Measurements from ENCODE around the gene ANAPC5. TPM values are rescaled to one million over a fixed set of nuclear protein-coding genes. Genes with fewer than 3 reads are reported as not detected.

The ANAPC5 gene, protein sequence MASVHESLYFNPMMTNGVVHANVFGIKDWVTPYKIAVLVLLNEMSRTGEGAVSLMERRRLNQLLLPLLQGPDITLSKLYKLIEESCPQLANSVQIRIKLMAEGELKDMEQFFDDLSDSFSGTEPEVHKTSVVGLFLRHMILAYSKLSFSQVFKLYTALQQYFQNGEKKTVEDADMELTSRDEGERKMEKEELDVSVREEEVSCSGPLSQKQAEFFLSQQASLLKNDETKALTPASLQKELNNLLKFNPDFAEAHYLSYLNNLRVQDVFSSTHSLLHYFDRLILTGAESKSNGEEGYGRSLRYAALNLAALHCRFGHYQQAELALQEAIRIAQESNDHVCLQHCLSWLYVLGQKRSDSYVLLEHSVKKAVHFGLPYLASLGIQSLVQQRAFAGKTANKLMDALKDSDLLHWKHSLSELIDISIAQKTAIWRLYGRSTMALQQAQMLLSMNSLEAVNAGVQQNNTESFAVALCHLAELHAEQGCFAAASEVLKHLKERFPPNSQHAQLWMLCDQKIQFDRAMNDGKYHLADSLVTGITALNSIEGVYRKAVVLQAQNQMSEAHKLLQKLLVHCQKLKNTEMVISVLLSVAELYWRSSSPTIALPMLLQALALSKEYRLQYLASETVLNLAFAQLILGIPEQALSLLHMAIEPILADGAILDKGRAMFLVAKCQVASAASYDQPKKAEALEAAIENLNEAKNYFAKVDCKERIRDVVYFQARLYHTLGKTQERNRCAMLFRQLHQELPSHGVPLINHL
- 102 and 113 TPM in 2 replicates for polyA plus RNA-seq

DNA sequence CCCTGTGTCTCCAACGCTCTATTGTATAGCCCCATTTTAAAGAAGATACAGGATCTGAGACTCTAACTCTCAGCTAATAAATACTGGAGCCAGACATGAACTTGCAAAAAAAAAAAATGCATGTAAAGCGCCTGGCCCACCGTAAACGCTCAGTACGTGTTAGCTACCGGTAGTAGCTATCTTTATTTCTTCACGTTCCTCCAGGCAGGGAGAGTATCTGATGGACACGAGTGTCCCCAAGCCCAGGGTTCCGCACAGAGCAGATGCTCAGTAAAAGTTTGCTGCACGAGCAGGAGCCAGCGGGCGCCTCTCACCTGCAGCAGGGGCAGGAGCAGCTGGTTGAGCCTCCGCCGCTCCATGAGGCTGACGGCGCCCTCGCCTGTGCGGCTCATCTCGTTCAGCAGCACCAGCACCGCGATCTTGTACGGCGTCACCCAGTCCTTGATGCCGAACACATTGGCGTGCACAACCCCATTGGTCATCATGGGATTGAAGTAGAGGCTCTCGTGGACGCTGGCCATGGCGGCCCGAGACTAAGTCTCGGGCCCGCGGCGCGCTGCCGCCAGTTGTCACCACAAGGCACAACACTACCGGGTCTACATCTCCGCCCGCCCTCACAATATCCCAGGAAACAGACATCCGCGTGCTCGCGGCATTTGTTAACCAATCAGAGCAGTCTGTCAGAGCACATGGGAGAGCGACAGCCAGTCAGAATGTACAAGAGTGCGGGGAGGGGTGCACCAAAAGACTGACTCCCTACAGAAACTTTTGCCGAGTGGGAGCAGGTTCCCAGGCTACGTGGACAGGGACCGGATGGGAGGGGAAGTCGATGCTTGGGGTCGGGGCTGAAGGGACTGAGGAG, at the start of gene ANAPC5:
Gene ANAPC5 (minus strand): TSS at position 592 of the 862 bp plus-strand sequence. CDS start 71 bp downstream, at position 521.

DNA sequence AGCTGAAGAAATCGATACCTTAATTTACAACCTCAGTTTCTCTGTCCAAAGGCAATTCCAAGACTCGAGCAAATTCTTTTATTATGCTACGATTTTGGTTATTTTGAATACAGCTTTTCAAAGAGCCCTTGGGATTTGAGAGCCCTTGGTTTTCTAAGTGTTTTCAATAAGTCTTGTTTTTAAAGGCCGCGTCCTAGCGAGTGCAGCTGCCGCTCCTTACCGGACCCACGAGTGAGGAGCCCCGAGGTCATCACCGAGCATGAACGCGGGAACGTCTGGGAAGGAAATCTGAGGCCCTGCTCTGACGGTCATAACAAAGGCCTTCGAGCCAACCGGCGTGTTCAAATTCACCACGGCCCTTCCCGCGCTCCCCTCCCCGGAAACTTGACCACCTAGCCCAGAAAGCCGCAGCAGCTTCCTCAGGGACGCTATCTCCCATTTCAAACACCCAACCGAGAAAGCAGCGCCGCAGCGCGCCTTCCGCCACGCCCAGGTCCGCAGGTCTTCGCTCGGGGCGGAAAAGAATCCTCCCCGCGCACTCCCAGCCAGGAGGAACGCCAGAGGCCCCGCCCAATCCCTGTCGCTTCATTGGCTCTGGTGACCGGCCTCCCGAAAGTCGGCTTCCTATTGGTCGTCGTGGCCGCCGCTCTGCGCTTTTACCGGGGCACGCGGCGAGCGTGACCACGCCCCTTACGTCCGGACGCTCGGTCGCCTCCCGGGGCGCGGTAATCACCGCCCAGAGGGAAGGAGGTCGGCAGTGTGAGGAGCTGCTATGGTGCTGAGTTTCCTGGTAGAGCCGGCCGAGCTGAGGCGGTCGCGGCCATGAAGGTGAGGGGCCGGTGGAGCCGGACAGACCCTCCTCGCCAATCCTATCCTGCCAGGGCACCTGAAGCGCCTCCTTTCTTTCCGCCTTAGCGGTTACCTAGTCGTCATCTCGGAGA, 47.5 kb upstream of the ANAPC5 start, which contains the start of gene RNF34:
Gene RNF34 (plus strand): TSS at position 728 of the 941 bp plus-strand sequence. CDS start 95 bp downstream, at position 823.

DNA sequence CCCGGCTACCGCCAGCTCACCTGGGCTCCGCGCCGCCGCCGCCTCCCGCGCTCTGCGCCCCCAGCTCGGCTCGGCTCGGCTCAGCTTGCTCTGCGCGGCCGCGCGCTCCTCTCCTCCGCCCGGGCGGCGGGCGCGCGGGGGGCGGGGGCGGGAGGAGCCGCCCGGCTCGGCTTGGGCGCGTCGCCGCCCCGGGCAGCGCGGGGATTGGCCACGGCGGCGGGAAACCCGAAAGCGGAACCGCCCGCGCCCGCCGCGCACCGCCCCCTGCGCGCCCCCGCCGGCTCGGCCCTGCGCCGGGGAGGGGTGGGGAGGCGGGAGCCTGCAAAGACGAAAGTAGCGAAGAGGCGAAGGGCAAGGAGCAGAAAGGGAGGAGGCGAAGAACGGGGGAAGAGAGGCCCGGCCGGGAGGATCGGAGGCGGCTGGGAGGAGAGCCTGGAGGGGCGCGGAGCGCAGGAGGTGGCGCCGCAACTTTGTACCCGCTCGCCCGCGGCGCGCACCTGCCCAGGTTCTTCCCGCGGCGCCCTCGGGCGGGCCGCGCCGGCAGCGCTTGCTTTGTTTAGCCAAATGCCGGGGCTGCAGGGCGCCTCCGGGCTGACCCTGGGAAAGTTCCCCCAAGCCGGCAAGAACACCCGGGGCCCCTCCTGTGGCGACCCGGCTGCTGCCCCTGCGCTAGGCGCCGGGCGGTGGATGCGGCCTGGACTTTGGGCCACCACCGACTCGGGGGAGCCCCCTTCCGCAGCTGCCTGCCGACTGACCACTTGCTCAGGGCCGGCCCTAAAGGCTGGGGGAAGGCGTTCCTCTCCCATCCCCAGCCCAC, 55.4 kb downstream of the ANAPC5 start, which contains the start of gene CAMKK2:
Gene CAMKK2 (minus strand): TSS at position 92 of the 817 bp plus-strand sequence. CDS start 22,183 bp downstream, outside the sequence.

Other genes starting within 250 kb of the ANAPC5 start
- gene P2RX7, start 219.5 kb downstream of the ANAPC5 start, polyA plus RNA-seq: 0.69 and 1.5 TPM in 2 replicates
- gene P2RX4, start 142.3 kb downstream of the ANAPC5 start, polyA plus RNA-seq: 1.2 and 2.1 TPM in 2 replicates
- gene CAMKK2, start 55.7 kb downstream of the ANAPC5 start, polyA plus RNA-seq: 7.8 and 17.6 TPM in 2 replicates
- gene RNF34, start 47.7 kb upstream of the ANAPC5 start, polyA plus RNA-seq: 57.2 and 57.3 TPM in 2 replicates
- gene KDM2B, start 228.6 kb upstream of the ANAPC5 start, polyA plus RNA-seq: 3.7 and 6.0 TPM in 2 replicates

Measured in Purkinje cell (primary cell).